ENCODE data around the gene CAPZA2.

Gene CAPZA2

DNA sequence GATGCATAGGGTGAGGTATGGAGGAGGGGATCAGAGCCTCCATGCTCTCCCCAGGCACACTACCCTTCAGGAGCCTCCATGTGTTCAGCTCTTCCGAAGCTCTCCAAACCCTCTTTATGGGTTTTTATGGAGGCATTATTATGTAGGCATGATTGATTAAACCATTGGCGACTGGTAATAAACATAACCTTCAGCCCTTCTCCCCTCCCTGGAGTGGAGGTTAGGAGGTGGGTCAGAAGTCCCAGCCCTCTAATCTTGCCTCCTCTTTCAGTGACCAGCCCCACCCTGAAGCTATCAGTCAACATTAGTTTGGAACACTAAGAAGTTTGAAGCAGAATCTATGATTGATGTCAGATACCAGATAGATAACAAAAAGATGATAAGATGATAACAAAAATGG, 23.3 kb downstream of the CAPZA2 start:
- WGBS, 2 donors (ENCODE audit: extremely low coverage in 2 of 2, insufficient read length in 2 of 2, insufficient replicate concordance in 1 of 2): no CpG with 5 or more reads among the region's 2 CpGs
- H3K36me3 ChIP-seq (replicated peaks in 1 of 2; ENCODE audit: control insufficient read depth in 2 of 2, insufficient read depth in 2 of 2, low read length in 2 of 2): peaks cover 0 to 35% of the 10 kb centered on the region in 2 donors

DNA sequence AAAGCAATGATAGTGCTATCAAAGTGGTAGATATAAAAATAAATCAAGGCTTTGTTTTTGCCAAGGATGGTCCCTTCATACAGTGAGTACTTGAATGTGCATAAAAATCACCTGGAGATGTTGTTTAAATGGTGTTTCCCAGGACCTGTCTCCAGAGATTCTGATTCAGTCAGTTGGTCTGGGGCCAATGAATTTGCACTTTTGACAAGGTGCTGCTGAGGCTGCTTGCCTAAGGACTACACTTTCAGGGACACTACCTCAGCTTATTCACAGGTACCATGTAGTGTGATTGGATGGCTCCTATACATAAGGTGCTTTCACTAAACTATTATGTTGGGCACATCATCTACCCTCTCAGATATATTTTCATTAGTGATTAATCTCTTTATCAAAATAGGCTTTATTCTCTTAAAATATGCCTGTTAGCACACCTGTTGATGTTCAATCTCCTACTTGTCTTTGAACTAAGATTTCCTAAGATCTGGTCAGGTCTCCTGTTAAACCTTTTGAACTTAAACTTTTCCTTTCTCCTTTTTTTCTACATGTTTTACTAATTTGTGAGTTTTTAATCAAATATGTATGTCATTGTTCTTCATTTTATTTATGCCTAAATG, 24.3 kb downstream of the CAPZA2 start:
- no peak overlapping the region for H2BK5ac ChIP-seq (ENCODE audit: low read length)
- peaks cover 0 to 11% of the 10 kb centered on the region in 2 donors for H3K9me3 ChIP-seq (replicated peaks in 1 of 2; ENCODE audit: control insufficient read depth in 2 of 2, insufficient read depth in 1 of 2, low read depth in 1 of 2, low read length in 2 of 2)
- no peak overlapping the region for H3K4me2 ChIP-seq (ENCODE audit: insufficient read depth, low read length, poor library complexity, severe bottlenecking)
- H2BK120ac ChIP-seq (ENCODE audit: low read depth, low read length): no peak overlapping the region
- H4K8ac ChIP-seq (ENCODE audit: low read depth, low read length): no peak overlapping the region
- H3K27me3 ChIP-seq (ENCODE audit: control insufficient read depth in 3 of 3, insufficient read depth in 3 of 3, low read depth in 1 of 3, low read length in 3 of 3): no peaks in the 10 kb centered on the region
- H3K23ac ChIP-seq (ENCODE audit: low read depth, low read length, poor library complexity): no peak overlapping the region
- no peak overlapping the region for H2BK15ac ChIP-seq (ENCODE audit: low read length)
- no peak overlapping the region for H2BK12ac ChIP-seq (ENCODE audit: low read length)
- H3K27ac ChIP-seq (replicated peaks; ENCODE audit: low read length): no peak overlapping the region
- H3K14ac ChIP-seq (ENCODE audit: low read length): no peak overlapping the region
- no peak overlapping the region for H2AFZ ChIP-seq (ENCODE audit: low read length)
- H4K91ac ChIP-seq (ENCODE audit: low read depth, low read length, poor library complexity): no peak overlapping the region
- no peak for DNase-seq (ENCODE audit: low spot score)
- peaks cover 2 to 44% of the 10 kb centered on the region in 2 donors for H3K36me3 ChIP-seq (replicated peaks in 1 of 2; ENCODE audit: control insufficient read depth in 2 of 2, insufficient read depth in 2 of 2, low read length in 2 of 2)
- H3K4me3 ChIP-seq (ENCODE audit: low read length in 2 of 2): no peak overlapping the region
- H3K79me1 ChIP-seq (ENCODE audit: low read depth, low read length): no peaks in the 10 kb centered on the region
- H3K9ac ChIP-seq (ENCODE audit: low read depth, low read length, poor library complexity): no peak overlapping the region
- no peak overlapping the region for H2AK5ac ChIP-seq (ENCODE audit: low read depth, low read length)
- no peak overlapping the region for H3K4ac ChIP-seq (ENCODE audit: low read length)
- no peaks in the 10 kb centered on the region for H3K4me1 ChIP-seq (ENCODE audit: control insufficient read depth in 2 of 2, insufficient read depth in 1 of 2, low read depth in 1 of 2, low read length in 2 of 2)
- no peak overlapping the region for H3K18ac ChIP-seq (ENCODE audit: low read length)

More for the DNA sequence above, 23.3 kb downstream of the CAPZA2 start:
- Histone ChIP-seq H3K14ac (ENCODE audit: low read length) (no peak overlapping the region), H3K27ac (replicated peaks; ENCODE audit: low read length) (no peak overlapping the region), H2BK15ac (ENCODE audit: low read length) (no peak overlapping the region), H3K4ac (ENCODE audit: low read length) (no peak overlapping the region), H4K8ac (ENCODE audit: low read depth, low read length) (no peak overlapping the region), H4K91ac (ENCODE audit: low read depth, low read length, poor library complexity) (no peak overlapping the region), H3K18ac (ENCODE audit: low read length) (no peak overlapping the region), H2AK5ac (ENCODE audit: low read depth, low read length) (no peak overlapping the region), H2BK5ac (ENCODE audit: low read length) (no peak overlapping the region), H3K9ac (ENCODE audit: low read depth, low read length, poor library complexity) (no peak overlapping the region), H2AFZ (ENCODE audit: low read length) (no peak overlapping the region), H3K23ac (ENCODE audit: low read depth, low read length, poor library complexity) (no peak overlapping the region), H3K4me2 (ENCODE audit: insufficient read depth, low read length, poor library complexity, severe bottlenecking) (no peak overlapping the region), H3K79me1 (ENCODE audit: low read depth, low read length) (no peaks in the 10 kb centered on the region), H2BK120ac (ENCODE audit: low read depth, low read length) (no peak overlapping the region), H3K27me3 (ENCODE audit: control insufficient read depth in 3 of 3, insufficient read depth in 3 of 3, low read depth in 1 of 3, low read length in 3 of 3) (no peaks in the 10 kb centered on the region), H3K9me3 (replicated peaks in 1 of 2; ENCODE audit: control insufficient read depth in 2 of 2, insufficient read depth in 1 of 2, low read depth in 1 of 2, low read length in 2 of 2) (peaks cover 0 to 11% of the 10 kb centered on the region in 2 donors), H2BK12ac (ENCODE audit: low read length) (no peak overlapping the region), H3K4me3 (ENCODE audit: low read length in 2 of 2) (no peak overlapping the region), H3K4me1 (ENCODE audit: control insufficient read depth in 2 of 2, insufficient read depth in 1 of 2, low read depth in 1 of 2, low read length in 2 of 2) (no peaks in the 10 kb centered on the region)
- no peak for DNase-seq (ENCODE audit: low spot score)

DNA sequence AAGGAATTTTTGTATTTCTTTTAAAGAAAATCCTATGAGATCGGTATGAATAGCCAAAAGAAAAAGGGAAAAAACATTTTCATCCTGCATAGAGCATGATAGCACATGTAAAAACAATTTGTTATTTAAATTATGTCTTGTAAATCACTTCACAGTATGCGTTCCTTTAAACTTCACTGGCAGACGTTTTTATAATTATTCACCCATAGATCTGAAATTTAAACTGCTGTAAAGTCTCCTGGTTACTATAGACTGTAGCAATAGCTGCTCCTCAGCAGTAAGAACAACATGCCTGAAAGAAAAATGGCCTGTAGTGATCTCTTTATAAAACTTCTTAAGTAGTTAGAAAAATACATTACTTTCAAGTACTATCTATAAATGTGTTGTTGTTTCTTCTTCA, 26.5 kb downstream of the CAPZA2 start:
- Histone ChIP-seq H3K4me1 (ENCODE audit: control insufficient read depth in 2 of 2, insufficient read depth in 1 of 2, low read depth in 1 of 2, low read length in 2 of 2) (no peaks in the 10 kb centered on the region), H3K4ac (ENCODE audit: low read length) (no peak overlapping the region), H3K23ac (ENCODE audit: low read depth, low read length, poor library complexity) (no peak overlapping the region), H4K91ac (ENCODE audit: low read depth, low read length, poor library complexity) (no peak overlapping the region), H3K9ac (ENCODE audit: low read depth, low read length, poor library complexity) (no peak overlapping the region), H3K79me1 (ENCODE audit: low read depth, low read length) (no peaks in the 10 kb centered on the region), H3K4me3 (ENCODE audit: low read length in 2 of 2) (no peak overlapping the region), H3K18ac (ENCODE audit: low read length) (no peak overlapping the region), H3K9me3 (replicated peaks in 1 of 2; ENCODE audit: control insufficient read depth in 2 of 2, insufficient read depth in 1 of 2, low read depth in 1 of 2, low read length in 2 of 2) (peaks cover 0 to 25% of the 10 kb centered on the region in 2 donors), H2AFZ (ENCODE audit: low read length) (no peak overlapping the region), H3K14ac (ENCODE audit: low read length) (no peak overlapping the region), H2AK5ac (ENCODE audit: low read depth, low read length) (no peak overlapping the region), H2BK12ac (ENCODE audit: low read length) (no peak overlapping the region), H3K27me3 (ENCODE audit: control insufficient read depth in 3 of 3, insufficient read depth in 3 of 3, low read depth in 1 of 3, low read length in 3 of 3) (no peaks in the 10 kb centered on the region), H4K8ac (ENCODE audit: low read depth, low read length) (no peak overlapping the region), H2BK15ac (ENCODE audit: low read length) (no peak overlapping the region), H3K36me3 (replicated peaks in 1 of 2; ENCODE audit: control insufficient read depth in 2 of 2, insufficient read depth in 2 of 2, low read length in 2 of 2) (peaks cover 2 to 65% of the 10 kb centered on the region in 2 donors), H3K27ac (replicated peaks; ENCODE audit: low read length) (no peak overlapping the region), H2BK120ac (ENCODE audit: low read depth, low read length) (no peak overlapping the region), H2BK5ac (ENCODE audit: low read length) (no peak overlapping the region), H3K4me2 (ENCODE audit: insufficient read depth, low read length, poor library complexity, severe bottlenecking) (no peak overlapping the region)
- no peak for DNase-seq (ENCODE audit: low spot score)
- WGBS, 2 donors (ENCODE audit: extremely low coverage in 2 of 2, insufficient read length in 2 of 2, insufficient replicate concordance in 1 of 2): no CpG with 5 or more reads among the region's 3 CpGs

DNA sequence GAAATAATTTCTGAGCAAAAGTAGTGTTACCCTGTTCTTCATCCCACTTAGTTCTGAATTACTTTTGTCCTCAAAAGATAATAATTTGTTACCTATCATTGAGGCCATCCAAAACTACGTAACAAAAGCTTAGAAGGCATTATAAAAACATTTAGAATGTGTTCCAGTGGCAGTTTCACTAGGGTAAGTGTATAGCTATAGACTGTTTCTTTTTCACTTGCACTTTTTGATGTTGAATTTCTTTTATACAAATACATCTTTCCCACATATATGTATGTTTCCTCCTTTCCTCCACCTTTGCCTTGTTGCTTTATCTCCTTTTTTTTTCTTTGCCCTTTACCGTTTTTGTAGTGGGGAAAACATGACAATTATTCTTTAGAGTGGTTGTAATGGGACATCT, 33.5 kb downstream of the CAPZA2 start:
- no peaks in the 10 kb centered on the region for H3K79me1 ChIP-seq (ENCODE audit: low read depth, low read length)
- H2AK5ac ChIP-seq (ENCODE audit: low read depth, low read length): no peak overlapping the region
- no peak overlapping the region for H3K18ac ChIP-seq (ENCODE audit: low read length)
- no peak overlapping the region for H3K14ac ChIP-seq (ENCODE audit: low read length)
- peaks cover 0 to 23% of the 10 kb centered on the region in 2 donors for H3K9me3 ChIP-seq (replicated peaks in 1 of 2; ENCODE audit: control insufficient read depth in 2 of 2, insufficient read depth in 1 of 2, low read depth in 1 of 2, low read length in 2 of 2)
- peaks cover under 1 to 92% of the 10 kb centered on the region in 2 donors for H3K36me3 ChIP-seq (replicated peaks in 1 of 2; ENCODE audit: control insufficient read depth in 2 of 2, insufficient read depth in 2 of 2, low read length in 2 of 2)
- no peaks in the 10 kb centered on the region for H3K27me3 ChIP-seq (ENCODE audit: control insufficient read depth in 3 of 3, insufficient read depth in 3 of 3, low read depth in 1 of 3, low read length in 3 of 3)
- H3K23ac ChIP-seq (ENCODE audit: low read depth, low read length, poor library complexity): no peak overlapping the region
- no peaks in the 10 kb centered on the region for H3K4me1 ChIP-seq (ENCODE audit: control insufficient read depth in 2 of 2, insufficient read depth in 1 of 2, low read depth in 1 of 2, low read length in 2 of 2)
- no peak overlapping the region for H2BK5ac ChIP-seq (ENCODE audit: low read length)
- no peak overlapping the region for H3K27ac ChIP-seq (replicated peaks; ENCODE audit: low read length)
- no peak overlapping the region for H4K91ac ChIP-seq (ENCODE audit: low read depth, low read length, poor library complexity)
- H3K4me2 ChIP-seq (ENCODE audit: insufficient read depth, low read length, poor library complexity, severe bottlenecking): no peak overlapping the region
- no peak overlapping the region for H3K4ac ChIP-seq (ENCODE audit: low read length)
- no CpG with 5 or more reads among the region's 2 CpGs for WGBS, 2 donors (ENCODE audit: extremely low coverage in 2 of 2, insufficient read length in 2 of 2, insufficient replicate concordance in 1 of 2)
- no peak overlapping the region for H2BK15ac ChIP-seq (ENCODE audit: low read length)
- no peak overlapping the region for H3K9ac ChIP-seq (ENCODE audit: low read depth, low read length, poor library complexity)
- H2BK12ac ChIP-seq (ENCODE audit: low read length): no peak overlapping the region
- no peak for DNase-seq (ENCODE audit: low spot score)
- H4K8ac ChIP-seq (ENCODE audit: low read depth, low read length): no peak overlapping the region
- H2BK120ac ChIP-seq (ENCODE audit: low read depth, low read length): no peak overlapping the region
- H3K4me3 ChIP-seq (ENCODE audit: low read length in 2 of 2): no peak overlapping the region
- no peak overlapping the region for H2AFZ ChIP-seq (ENCODE audit: low read length)
